ENCODE measurements around the gene WFDC10A.
"Not testable (repeated sequence)": the region's sequence is repeated elsewhere in the genome, so short reads cannot be mapped to it uniquely, and the experiment has no call there.

The WFDC10A gene

GRCh38 chr20:45639687-45640086, 10.1 kb downstream of the WFDC10A start:
- no peak overlapping the region for H3K27ac ChIP-seq
- TF ChIP-seq CTCF (conservative IDR thresholded peaks at IDR 0.05; ENCODE audit: low read depth) = no peak
- DNase-seq (ENCODE audit: low spot score) = no peak
- CTCF ChIA-PET = no interaction called here
- POLR2A ChIA-PET (ENCODE audit: low non-redundant PET) = no interaction called here

GRCh38 chr20:45641076-45641475, 11.5 kb downstream of the WFDC10A start:
- CTCF ChIA-PET; H3K27ac ChIP-seq; POLR2A ChIA-PET (ENCODE audit: low non-redundant PET); DNase-seq (ENCODE audit: low spot score): not testable (repeated sequence)

GRCh38 chr20:45645869-45646268, 16.3 kb downstream of the WFDC10A start:
- CTCF ChIA-PET; H3K27ac ChIP-seq; POLR2A ChIA-PET (ENCODE audit: low non-redundant PET); DNase-seq (ENCODE audit: low spot score): not testable (repeated sequence)

GRCh38 chr20:45646875-45647274, 17.3 kb downstream of the WFDC10A start:
- DNase-seq (ENCODE audit: low spot score) = no peak
- CTCF ChIA-PET = no interaction called here
- no peak overlapping the region for H3K27ac ChIP-seq
- POLR2A ChIA-PET (ENCODE audit: low non-redundant PET) = no interaction called here
- TF ChIP-seq CTCF (conservative IDR thresholded peaks at IDR 0.05; ENCODE audit: low read depth) = no peak

- CTCF ChIA-PET = interaction anchor here (1.2 kb wide), 1 partner anchor 18 kb away, joined by 8 read pairs; the partner anchor contains the start of gene WFDC10A
These were observed 18.0 kb downstream of the WFDC10A start for GRCh38 chr20:45647441-45648050.

GRCh38 chr20:45649312-45649863, 19.8 kb downstream of the WFDC10A start:
- DNase-seq (ENCODE audit: low spot score) = no peak
- ChIA-PET CTCF (interaction anchor here (0.6 to 1.8 kb wide), 5 partner anchors 9 to 295 kb away, joined by 3 to 6 read pairs (median 3); partner anchors contain the start of gene WFDC10A), POLR2A (ENCODE audit: low non-redundant PET) (no interaction called here)
- no peak overlapping the region for H3K27ac ChIP-seq
- TF ChIP-seq CTCF (conservative IDR thresholded peaks at IDR 0.05; ENCODE audit: low read depth) = no peak

More at GRCh38 chr20:45647441-45648050, 18.0 kb downstream of the WFDC10A start:
- no peak for TF ChIP-seq CTCF (conservative IDR thresholded peaks at IDR 0.05; ENCODE audit: low read depth)
- POLR2A ChIA-PET (ENCODE audit: low non-redundant PET) = no interaction called here
- H3K27ac ChIP-seq = no peak overlapping the region
- no peak for DNase-seq (ENCODE audit: low spot score)

- DNase-seq (ENCODE audit: low spot score); CTCF ChIA-PET; POLR2A ChIA-PET (ENCODE audit: low non-redundant PET); H3K27ac ChIP-seq: not testable (repeated sequence)
These were observed 22.2 kb downstream of the WFDC10A start for GRCh38 chr20:45651726-45652125.

- DNase-seq (ENCODE audit: low spot score); POLR2A ChIA-PET (ENCODE audit: low non-redundant PET); CTCF ChIA-PET; H3K27ac ChIP-seq: not testable (repeated sequence)
These were observed 27.5 kb downstream of the WFDC10A start for GRCh38 chr20:45657038-45657437.

GRCh38 chr20:45670139-45670538, 40.6 kb downstream of the WFDC10A start, which contains the start of gene WFDC11:
TSS of gene WFDC11 (minus strand) at chr20:45670239. CDS start at chr20:45650600, 19,639 bp downstream.
- no peak for DNase-seq (ENCODE audit: low spot score)
- POLR2A ChIA-PET (ENCODE audit: low non-redundant PET) = no interaction called here
- no peak for TF ChIP-seq CTCF (conservative IDR thresholded peaks at IDR 0.05; ENCODE audit: low read depth)
- no peak within 1 kb of the TSS for H3K27ac ChIP-seq
- CTCF ChIA-PET = no interaction called here
